Inflammatory macrophage treated with lipopolysaccharide for 1 hour (primary cell): Measurements from ENCODE around the gene PCDH15.
"Not testable (repeated sequence)": the region's sequence is repeated elsewhere in the genome, so short reads cannot be mapped to it uniquely, and the experiment has no call there.

Experiments used
- DNase-seq, 2 donors: peaks; one replicate each; pipeline ENCODE4 v3.0.0-alpha.2; 2020 to 2022

The PCDH15 gene

DNA sequence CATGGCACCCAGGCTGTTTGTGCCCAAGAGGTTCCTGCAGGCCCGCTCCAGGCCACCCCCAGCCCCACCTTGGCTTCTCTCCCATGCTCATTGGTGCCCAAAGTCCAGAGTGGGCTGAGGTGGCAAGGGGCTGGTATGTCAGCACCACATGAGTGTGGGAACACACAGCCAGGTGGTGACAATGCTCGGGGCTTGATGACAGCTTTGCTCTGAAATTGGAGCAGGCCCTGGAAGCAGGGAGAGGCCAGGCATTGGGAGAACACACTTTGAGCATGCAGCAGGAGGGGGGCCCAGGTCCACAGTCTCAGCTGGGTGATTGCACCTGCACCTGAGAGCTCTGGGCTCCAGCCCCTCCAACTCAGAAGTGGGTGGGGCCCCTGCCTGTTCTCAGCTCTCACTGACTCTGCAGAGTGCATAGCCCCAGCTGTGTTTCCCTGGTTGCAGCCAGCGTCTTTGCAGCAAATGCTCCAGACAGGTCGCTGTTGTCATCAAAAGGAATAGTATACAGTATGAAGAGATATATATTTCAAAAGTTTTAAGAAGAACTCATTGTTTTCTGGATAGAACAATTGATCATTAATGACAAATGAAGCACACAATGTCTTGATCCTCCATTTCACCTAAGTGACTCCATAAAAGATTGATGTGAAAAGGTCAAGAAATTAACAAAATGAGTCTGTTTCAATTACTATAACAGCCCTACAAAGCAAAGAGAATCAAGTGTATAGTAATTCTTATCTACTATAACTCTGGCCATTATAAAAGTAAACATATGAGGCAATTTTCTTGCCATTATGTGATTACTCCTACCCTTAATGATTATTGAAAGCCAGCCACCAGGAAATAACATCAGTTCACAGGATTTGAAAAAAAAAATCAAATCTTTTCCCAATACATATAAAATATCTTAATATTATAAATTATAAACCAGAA is 848.1 kb downstream of the PCDH15 start:
- no peak for DNase-seq

DNA sequence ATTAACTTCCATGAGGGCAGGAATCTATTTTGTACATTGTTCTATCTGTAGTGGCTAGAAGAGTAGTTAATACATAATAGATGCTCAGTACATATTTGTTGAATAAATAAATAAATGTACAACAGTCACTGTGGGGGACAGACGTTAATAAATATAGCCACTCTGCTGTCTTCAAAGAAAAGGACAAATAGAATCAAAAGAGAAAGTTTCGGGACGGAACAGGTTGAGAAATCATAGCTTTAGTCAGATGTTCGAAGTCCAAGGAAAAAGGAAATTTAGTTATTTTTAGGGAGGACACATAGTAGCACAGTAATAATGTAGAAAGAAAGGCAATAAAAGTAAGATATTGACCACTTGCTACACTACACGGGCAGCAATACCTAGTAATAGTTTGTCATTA is 861.4 kb downstream of the PCDH15 start:
- DNase-seq, result no peak

DNA sequence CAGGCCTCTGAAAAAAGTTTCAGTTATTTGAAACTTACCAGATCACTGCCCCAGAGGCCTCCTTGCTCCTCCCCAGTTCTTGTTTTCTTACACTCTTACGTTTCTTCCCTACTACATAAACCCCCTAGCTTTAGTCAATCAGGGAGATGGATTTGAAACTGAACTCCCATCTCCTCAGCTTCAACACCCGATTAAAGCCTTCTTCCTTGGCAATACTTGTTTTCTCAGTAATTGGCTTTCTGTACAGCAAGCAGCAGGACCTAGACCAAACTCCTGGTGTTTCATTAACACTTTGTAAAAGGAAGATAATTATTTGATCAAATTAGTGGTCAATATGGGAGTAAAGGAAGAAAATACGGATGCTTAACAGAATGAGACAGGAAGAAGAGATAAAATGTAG is 870.4 kb downstream of the PCDH15 start:
- DNase-seq, result no peak

GRCh38 chr10:53924051-53924700 is 876.9 kb downstream of the PCDH15 start:
- not testable (repeated sequence) for DNase-seq

DNA sequence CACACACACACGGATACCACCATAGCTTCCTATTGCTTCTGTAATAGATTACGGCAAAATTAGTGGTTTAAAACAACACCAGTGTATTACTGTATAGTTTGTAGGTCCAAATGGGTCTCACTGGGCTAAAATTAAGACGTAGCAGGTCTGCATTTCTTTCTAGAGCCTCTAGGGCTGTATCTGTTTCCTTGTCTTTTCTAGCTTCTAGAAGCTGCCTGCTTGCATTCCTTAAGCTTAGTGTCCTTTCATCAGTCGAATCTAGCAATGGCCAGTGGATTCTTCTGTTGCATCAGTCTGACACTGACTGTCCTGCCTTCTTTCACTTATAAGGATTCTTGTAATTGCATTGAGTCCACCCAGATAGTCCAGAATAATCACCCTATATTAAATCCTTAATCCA is 882.3 kb downstream of the PCDH15 start:
- no peak for DNase-seq

DNA sequence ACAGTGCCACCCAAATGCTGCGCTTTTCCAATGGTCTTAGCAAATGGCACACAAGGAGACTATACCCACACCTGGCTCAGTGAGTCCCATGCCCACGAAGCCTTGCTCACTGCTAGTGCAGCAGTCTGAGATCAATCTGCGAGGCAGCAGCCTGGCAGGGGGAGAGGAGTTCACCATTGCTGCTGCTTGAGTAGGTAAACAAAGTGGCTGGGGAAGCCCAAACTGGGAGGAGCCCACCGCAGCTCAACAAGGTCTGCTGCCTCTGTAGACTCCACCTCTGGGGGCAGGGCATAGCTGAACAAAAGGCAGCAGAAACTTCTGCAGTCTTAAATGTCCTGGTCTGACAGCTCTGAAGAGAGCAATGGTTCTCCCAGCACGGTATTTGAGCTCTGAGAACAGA is 891.2 kb downstream of the PCDH15 start:
- no peak for DNase-seq

GRCh38 chr10:53904506-53905241 is 896.4 kb downstream of the PCDH15 start:
- DNase-seq, result no peak

DNA sequence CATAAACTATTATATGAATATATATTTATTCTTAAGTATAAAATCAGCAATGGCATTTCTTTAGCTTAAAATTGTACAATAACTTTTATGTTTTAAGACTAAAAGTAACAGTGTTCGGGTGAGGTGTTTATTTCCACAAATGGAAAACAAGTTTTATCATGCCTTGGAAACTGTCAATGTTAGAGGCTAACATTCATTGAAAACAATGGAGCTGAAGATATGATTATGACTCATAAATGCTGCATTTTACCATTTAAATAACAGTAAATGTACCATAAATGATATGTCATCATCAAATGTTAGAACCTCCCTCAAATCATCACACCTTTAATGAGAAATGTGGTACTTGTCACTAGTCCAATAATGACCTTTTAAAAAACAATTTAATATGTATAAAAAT is 897.3 kb downstream of the PCDH15 start:
- DNase-seq, result no peak

- DNase-seq, result peak in 1 of 2 donors; percentile 12
These were observed 901.4 kb downstream of the PCDH15 start for GRCh38 chr10:53899463-53900160.

- no peak for DNase-seq
These were observed 902.5 kb downstream of the PCDH15 start for GRCh38 chr10:53898532-53898931.

DNA sequence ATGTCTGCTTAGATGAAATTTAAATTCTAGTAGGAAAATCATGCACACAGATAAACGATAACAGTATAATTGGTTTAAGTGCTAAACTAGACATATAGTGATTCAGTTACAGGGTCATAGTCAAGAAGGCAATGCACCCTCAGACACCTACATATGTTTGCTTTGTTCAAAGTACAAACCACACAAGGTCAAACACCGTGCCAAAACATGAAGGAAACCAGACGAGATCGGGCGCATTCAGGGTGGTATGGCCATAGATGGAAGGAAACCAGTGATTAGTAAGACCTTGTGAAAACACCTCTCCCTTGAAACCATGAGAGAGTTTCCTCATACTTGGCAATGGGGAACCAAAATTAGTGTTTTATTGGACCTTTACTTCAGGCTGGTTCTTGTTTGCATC is 906.9 kb downstream of the PCDH15 start:
- DNase-seq, result no peak

DNA sequence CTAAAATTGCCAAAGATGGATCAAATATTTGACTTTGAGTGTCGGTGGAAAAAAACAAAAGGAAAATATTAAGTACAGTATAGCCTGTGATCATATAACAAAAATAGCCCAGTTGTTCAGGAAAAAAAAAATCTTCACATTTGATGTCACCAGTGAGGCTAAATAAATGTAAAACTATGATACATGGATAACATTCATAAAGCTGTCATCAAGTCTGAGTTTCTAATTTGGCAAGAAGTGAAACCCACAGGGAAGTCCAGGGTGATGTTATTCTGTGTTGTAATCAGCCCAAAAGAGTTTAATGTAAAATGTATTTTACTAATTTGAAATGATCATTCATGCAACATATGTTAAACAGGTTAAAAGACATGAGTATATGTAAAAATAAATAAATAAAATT is 908.0 kb downstream of the PCDH15 start:
- DNase-seq, result no peak

- no peak for DNase-seq
These were observed 914.4 kb downstream of the PCDH15 start for GRCh38 chr10:53886325-53887300.

GRCh38 chr10:53864846-53865245 is 936.2 kb downstream of the PCDH15 start:
- no peak for DNase-seq

GRCh38 chr10:53852450-53853175 is 948.4 kb downstream of the PCDH15 start:
- no peak for DNase-seq

- DNase-seq, result no peak
These were observed 954.2 kb downstream of the PCDH15 start for GRCh38 chr10:53846809-53847208.

DNA sequence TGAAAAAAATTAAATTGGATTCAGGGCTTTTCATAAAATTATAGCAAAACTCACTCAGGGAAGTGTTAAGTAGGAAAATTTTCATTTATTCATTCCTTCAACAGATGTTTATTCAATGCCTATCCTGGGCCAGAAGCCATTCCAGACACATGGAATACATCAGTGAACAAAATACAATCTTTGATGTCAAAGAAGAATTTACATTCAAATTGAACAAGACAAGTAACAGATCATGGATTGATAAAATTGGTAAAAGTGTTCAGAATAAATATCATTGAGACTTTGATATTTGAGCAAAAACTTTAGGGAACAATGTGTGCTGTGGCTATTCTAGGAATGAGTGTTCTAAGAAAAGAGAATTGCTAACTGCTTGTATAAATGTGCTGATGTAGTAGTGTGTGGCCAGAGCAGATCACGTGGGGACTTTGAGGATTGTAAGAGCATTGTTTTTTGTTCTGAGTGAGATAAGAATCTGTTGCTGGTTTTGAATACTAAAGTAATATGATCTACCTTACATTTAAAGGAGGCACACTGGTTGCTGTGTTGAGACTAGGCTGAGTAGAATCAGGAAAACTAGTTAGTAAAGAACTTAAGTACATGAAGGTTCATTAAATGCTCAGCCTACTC is 957.2 kb downstream of the PCDH15 start:
- no peak for DNase-seq

DNA sequence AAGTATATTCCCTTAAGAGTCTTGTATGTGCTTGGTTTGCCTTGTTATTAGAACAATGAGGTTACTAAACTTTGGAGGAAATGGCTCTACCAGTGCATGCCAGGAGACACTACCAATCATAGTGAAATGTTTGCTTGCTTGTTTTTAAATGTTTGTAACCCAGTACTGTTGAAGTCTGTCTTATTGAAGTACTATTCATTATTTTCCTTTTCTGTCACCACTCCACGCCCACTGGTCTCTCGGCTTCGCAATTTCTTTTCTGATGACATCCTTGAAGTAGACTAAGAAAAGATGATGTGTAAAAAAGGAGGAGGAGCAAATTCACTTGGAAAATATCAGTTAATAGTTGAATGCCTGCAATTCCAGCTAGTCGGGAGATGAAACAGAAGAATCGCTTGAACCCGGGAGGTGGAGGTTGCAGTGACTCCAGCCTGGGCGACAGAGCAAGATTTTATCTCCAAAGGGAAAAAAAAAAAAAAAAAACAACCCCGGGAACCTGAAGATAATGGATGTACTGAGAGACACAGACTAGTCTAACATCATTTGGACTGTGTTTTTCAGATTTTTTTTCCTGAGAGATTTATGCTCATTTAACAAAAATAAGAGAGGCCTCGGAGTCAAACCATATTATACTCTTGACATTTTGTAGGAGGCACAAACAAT is 959.4 kb downstream of the PCDH15 start:
- no peak for DNase-seq

- DNase-seq, result no peak
These were observed 960.4 kb downstream of the PCDH15 start for GRCh38 chr10:53840653-53841052.
